Inflammatory macrophage (primary cell): ENCODE data around the gene CGB2.
A peak's percentile ranks its signal among the peaks of the same experiment; 100 is the strongest.

ENCODE experiments used
- DNase-seq, 2 donors: peaks; one replicate each; pipeline ENCODE4 v3.0.0-alpha.2; 2020 to 2022

Gene CGB2

GRCh38 chr19:49070416-49070815, 38.7 kb downstream of the CGB2 start:
- no peak for DNase-seq

GRCh38 chr19:49071860-49072547, 40.3 kb downstream of the CGB2 start:
- peak in 1 of 2 donors; percentile 25 for DNase-seq

- peak; percentile 28 to 46 for DNase-seq
Observed at GRCh38 chr19:49073514-49074378, 42.1 kb downstream of the CGB2 start.

- DNase-seq: peak; percentile 28 to 53
Observed at GRCh38 chr19:49074869-49075268, 43.2 kb downstream of the CGB2 start.

GRCh38 chr19:49080392-49080791, 48.7 kb downstream of the CGB2 start:
- no peak for DNase-seq

GRCh38 chr19:49081273-49081672, 49.6 kb downstream of the CGB2 start:
- DNase-seq: no peak
